HG02763 (cell line): ENCODE measurements around the gene ANKS1B.

Source experiments
- ATAC-seq: cut with Tn5 transposase; IDR thresholded peaks from one replicate; pipeline ENCODE4 v1.9.1; 2021; ENCODE audit warnings: mild to moderate bottlenecking, moderate library complexity; ENCODE audit not compliant: unreplicated experiment

The ANKS1B gene

DNA sequence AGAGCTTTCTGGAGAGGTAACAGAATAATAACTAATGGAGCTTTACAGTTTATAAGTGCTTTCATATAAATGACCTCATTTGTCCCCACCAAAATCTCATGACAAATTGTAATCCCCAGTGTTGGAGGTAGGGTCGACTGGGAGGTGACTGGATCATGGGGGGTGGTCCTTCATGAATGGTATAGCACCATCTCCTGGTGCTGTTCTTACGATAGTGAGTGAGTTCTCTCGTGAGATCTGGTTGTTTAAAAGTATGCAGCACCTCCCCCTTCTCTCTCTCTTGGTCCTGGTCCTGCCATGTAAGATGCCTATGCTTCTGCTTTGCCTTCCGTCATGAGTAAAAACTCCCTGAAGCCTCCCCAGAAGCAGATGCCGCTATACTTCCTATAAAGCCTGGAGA is 760.5 kb downstream of the ANKS1B start:
- no peak for ATAC-seq

DNA sequence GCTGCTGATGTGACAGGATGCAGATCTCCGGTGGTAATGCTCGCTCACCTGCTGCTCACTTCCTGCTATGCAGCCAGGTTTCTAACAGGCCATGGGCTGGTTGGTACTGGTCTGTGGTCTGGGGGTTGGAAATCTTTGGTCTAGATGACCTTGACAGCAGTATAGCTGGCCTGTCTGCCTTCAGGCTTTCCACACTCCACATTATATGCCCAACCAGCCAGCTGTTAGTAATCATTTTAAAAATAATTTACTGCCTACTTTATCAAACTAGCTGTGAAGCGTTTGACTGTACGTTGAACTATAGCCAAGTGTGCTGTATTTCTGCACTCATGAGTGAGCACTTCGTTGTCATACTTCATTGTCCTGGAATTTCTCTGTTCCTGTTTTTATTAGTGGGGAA is 761.2 kb downstream of the ANKS1B start:
- no peak for ATAC-seq

DNA sequence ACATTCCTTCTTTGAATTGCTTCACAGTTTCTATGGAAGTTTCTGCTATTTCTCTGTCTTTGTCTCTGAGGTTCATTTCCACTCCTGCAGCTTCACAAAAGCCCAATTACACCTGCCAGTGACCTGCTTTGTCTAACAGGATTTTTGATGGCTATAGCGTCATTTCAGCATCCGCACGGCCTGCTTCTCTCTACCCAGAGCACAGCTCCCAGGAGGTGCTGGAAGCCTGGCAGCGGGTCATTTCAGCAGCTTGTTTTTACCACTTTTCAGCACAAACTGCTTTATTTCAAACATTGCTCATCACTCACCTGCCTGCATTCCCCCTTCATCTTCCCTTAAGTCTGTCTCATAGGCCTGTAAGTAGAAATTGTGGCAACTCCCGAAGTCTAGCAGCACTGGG is 771.7 kb downstream of the ANKS1B start:
- ATAC-seq, result no peak

DNA sequence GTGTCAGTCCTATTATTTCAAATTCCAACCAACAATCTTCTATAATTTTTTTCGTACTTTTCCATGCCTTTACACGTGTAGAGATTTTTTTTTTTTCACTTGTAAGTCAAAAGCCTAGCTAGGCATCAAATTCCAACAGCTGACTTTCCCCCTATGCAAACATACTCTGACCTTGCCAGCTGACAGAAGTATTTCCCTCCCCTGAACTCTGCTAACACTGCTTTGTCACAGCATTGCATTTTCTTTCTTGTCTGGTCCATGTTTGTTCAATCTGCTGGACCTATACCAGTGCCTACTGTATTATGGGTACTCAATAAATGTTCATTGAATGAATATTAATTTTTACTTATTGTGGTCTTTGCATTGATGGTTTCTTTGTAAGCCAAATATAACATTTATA is 772.5 kb downstream of the ANKS1B start:
- ATAC-seq, result no peak

DNA sequence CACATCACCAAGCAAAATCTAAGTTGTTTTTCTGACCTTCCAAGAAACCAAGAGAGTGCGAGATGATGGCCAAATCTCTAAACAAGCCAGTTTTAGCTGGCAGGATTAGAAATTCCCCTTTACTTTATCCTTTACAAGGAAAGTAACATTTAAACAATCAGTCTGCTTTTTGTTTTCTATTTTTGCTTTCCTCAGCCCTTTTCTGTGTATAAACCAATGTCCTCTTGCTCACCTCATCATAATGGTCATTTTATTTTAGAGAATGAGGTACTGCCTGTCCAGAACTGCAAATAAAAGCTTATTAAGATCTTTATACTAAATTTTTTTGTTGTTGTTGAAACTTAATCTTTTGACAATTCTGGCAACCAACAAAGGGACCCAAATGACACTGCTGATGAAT is 779.6 kb downstream of the ANKS1B start:
- ATAC-seq, result no peak

DNA sequence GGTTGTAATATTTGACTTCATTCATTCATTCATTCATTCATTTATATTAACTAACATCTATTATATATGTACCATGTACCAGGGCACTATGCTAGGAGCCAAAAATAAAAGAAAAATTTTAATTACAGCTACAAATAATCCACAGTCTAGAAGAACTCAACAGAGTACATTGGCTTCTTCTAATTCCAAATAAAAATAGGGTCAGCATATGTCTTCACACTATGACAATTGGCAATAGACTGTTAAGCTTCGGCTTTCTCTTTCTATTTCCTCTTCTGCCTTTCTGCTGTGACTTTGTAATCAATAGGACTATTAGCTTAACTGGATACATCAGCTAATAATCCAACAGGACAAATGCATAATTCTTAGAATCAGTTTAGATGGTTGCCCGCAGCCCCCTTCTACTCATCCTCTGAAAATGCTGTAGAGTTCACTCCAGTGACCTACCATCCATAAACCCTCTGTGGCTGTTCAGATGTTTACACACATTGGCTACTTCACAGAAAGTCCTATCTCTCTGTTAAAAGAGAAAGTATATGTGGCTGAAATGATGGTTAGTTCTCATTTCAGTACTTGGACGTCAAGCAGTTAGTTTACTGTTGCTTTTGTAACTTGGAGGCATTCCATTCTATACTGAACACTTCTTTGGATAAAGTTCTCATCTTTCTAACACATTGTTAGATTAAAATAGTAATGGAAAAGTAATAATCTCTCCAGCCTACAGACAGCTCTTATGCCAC is 782.7 kb downstream of the ANKS1B start:
- no peak for ATAC-seq

DNA sequence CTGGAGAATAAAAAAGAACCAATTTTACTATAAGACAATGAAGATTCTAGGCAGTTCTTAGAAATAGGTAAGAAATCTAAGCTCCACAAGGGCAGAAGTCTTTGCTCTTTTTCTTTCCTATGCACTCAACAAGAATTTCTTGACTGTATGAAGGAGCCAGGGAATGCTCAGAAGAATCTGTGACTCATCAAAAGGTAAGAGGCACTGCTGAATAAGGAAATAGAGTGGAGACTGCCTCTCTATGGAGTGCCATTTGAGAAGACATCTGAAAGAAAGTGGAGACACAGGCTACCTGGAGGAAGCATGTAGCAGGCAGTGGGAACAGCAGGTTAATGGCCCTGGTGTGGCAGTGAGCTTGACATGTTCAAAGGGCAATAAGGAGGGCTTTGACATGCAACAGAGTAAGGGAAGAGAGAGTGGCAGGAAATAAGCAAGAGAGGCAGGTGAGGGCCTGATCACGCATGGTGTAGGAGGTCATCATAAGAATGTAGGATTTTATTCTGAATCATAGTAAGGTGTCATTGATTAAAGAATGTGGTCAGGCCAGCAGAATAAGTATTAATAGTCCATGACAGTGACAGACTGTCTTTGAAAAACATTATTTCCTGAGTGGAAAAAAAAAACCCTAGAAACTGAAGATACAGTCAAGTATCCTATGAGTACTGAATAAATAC is 783.9 kb downstream of the ANKS1B start:
- ATAC-seq, result no peak

DNA sequence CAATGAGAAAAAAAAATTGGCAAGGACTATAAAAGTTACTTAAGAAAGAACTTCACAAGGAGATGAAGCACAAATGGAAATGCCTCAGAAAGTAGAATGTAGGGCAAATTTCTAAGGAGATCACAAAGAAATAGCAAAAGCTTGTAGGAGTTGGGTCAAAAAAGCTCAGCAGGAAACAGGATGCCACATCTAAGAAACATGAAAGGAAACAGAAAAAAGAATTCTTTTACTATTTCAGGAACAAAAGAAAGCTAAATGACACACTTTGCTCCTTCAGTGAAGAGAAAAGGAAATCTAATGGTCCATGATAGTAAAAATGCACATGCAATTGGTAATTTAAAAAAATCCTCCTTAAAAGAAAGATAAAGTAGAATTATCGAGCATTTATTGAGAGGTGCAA is 789.3 kb downstream of the ANKS1B start:
- no peak for ATAC-seq

DNA sequence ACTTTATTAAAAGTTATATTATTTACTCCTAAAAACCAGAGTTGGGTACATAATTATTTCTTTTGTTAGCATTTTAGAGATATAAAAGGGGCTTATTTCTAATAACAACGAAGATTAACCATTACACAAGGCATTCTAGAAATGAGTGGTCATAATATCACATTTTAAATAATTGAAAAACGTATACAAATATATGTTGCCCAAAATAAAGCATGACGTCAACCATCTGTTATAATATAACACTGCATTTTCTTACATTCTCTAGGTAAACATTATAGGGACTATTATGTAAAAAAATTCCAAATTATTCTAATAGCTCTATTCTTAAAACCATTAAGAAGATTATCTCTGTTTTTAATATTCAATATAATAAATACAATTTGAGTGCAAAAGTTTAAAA is 792.2 kb downstream of the ANKS1B start:
- ATAC-seq, result no peak

DNA sequence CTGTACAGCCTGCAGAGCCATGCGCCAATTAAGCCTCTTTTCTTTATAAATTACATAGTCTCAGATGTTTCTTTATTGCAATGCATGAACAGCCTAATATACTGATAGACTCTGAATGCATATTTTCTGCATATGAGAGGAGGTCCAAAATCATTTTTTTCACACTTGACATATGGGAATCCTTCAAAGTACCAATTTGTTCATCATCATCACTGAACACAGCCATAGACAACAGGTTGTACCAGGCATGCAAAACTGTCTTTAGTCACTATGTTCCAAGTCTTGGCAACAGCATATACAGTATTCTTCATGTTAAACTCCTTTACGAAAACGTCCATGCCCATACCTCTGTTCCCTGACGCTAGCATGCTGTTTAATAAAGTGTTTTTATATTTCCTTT is 807.9 kb downstream of the ANKS1B start:
- ATAC-seq, result no peak

DNA sequence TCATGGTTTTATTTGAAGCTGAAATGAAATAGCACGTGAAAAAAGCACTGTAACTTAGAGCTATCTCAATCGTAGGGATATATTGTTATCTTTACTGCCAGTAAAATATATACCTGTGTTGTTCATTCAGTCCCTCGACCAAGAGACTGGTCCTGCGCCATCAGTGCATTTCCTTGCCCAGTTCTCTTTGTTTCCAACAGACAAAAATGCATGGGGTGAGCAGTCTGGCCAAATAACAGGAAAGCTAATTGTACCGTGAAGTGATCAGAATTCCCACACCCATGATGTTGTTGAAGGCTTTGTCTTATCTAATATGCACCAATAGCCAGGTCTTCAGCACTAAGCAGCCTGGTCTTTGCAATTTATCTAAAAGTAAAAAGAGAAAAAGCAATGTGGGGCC is 814.3 kb downstream of the ANKS1B start:
- no peak for ATAC-seq

DNA sequence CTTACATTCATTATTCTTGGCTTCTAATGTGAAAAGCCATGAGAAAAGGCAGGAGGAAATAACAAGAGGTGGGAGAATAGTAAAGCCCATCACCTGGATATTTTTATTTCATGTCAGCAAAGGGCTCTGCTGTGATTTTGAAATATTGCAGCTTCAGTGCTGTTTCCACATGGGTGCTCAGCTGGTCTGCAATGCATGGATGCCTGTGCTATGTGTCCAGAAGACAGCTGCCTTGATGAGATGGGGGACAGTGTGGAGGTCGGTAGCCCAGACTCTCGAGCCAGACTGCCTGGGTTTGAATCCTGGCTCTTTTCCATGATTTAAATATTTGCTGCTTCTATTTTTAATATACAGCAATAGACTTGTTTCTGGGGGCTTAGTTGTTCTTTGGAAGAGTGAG is 814.7 kb downstream of the ANKS1B start:
- no peak for ATAC-seq

DNA sequence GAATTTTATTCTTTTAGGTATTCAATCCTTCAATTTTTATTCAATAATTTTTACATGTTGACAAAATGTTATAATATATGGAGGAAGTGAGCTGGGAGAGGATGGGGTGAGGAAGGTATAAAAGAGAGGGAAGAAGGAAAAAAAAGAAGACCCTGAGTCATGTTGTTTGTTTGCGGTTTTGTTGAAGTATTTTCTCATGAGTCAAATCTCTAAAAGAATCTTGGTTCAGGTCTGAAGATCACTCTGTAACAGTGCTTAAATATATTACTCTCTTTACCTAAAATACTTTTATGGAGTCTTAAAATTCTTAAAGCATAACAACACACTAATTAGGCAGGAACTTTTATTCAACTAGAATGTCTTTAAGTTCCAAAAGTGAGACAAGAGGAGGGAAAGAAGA is 826.8 kb downstream of the ANKS1B start:
- no peak for ATAC-seq

DNA sequence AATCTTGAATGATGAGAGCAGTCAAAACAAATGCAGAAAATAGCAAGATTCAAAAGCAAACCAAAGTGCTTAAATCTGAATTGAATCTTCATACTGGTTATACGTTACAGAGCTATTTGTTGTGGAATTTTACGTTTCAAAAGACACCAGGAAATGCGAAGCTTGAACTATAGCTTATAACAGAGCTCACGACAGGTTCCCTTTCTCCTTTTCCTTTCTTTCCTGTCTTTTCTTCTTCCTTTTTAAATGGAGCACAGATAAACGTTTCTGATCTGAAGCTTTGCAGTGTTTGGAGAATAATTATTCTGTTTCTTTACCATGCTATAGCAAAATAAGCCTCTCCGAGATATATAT is 829.8 kb downstream of the ANKS1B start:
- ATAC-seq, result no peak

DNA sequence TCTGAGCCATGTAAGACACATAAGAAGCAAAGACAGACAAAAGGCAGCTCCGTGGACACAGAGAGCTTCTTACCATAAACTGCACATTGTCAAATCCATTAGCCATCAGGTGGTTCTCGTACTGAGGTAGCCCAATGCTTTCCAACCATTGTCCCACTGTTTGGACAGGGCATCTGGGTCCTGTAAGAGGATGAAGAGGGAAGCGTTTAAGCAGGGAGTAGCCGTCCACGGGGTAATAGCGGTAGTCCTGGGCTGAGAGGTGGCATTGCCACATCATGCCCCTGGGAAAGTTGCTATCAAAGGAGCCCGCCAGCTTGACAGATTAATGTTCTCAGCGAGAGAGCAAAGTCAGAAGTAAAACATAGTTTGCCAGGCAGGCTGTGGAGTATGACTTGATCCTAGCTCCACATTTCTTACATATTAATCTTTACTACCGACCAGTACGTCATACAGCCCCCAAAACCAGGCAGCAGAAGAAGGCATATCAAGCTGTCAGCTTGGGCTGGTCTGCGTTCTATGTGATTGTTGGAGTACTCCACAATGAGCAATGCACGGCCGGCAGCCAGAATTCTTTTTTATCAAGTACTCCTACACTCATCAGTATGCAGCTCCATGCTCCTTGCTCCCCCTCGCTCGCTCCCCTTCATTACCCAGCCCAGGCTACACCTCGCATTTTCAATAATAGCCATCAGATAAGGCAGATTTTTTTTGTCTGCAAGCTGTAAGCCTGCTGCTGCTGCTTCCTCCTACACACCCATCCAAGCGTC is 830.3 kb downstream of the ANKS1B start:
- ATAC-seq, result no peak

DNA sequence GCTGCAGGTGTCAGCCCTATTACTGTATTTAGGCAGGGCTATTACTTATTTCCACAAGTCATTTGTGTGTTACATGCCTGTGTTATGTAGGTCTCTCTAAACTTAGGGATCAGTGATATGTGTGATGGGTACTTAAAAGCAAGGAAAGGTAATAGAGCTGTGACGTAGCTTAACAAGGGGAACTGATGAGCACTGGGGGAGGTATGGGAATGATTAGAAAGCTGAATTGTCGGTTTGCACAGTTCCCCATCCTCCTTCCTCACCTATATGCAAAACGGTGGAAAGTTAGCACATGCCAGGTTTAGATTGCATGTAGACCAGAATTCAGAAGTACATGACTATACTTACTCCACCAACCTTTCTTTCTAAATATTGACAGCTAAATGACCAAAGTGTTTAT is 831.4 kb downstream of the ANKS1B start:
- ATAC-seq, result no peak

DNA sequence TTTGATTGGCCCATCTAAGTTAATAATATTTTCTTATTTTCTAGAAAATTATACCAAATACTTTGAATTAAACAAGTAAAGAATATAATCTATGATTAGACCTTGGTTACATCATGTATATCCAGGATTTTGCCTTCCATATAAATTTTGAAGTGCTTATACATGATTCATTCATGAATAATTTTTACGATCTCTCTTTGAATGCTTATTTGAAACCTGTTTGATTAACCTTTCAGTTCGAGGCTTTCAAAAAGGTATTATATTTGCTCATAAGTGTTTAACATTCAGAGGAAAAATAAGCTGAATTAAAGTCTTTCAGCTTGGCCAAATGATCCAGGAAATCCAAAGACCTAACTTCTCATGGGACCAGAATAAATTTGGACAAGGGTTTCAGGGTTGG is 832.4 kb downstream of the ANKS1B start:
- no peak for ATAC-seq

DNA sequence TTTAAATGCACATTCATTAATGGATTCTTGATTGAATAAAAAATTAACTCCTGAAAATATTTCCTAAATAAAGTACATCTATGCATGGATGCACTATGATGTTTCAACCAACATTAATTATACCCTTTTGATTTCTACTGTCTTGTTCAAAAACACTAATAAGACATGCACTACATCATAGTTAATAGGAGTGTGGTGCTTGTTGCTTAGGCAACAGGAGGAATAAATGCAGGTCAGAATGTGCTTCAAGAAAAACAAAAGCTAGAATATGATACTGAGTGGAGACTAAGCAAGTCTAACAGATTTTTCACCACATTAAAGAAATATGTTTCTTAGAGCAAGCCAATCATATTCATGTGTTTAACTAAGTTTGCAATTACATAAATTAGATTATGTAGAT is 833.0 kb downstream of the ANKS1B start:
- no peak for ATAC-seq

DNA sequence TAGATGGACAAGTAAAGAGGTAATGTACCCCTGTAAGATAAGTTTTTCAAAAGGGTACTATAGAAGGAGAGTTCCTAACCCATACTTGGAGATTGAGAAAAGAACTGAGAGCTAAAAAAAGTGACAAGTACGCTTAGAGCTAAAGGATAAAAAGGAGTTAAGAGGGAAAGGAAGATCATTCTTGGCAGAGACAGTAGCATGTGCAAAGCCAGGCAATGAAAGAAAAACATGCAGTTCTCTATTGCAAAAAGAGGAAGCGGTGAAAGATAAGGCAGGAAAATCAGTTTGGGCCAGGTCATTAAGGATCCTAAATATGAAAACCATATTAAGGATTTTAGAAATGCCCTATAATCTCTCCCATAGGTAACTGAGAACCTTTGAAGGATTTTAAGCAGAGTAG is 837.6 kb downstream of the ANKS1B start:
- ATAC-seq, result no peak

DNA sequence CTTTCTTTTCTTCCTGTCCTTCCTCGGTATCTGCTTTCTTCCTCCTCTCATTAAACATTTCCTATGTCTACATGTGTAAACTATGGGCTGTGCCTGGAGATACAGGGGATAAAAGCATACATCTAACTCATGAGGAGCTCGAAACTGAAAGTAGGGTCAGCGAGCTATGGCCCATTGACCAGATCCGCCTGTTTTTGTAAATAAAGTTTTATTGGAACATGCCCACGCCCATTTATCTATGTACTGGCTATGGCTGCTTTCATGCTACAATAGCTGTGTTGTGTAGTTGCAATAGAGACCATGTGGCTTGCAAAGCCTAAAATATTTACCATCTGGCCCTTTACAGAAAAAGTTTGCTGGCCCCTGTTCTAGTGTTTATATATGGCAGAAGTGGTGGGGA is 838.0 kb downstream of the ANKS1B start:
- no peak for ATAC-seq

DNA sequence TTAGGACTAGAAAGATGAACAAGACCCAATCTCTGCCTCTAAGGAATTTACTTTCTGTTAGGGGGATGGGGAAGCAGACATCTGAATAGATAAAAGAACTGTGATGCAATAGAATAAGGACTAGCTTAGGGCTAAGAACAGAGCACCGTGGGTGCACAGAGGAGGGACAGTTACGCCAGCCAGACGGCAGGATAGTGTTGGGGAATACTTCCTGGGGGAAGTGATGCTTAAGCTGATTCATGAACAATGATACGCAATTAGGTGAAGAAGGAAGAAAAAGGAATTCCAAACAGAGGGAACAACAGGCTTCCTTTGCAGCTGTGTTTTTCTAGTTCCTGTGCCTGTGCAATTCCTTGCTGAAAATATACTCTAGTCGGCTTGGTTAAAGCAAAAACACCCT is 838.6 kb downstream of the ANKS1B start:
- ATAC-seq, result no peak

DNA sequence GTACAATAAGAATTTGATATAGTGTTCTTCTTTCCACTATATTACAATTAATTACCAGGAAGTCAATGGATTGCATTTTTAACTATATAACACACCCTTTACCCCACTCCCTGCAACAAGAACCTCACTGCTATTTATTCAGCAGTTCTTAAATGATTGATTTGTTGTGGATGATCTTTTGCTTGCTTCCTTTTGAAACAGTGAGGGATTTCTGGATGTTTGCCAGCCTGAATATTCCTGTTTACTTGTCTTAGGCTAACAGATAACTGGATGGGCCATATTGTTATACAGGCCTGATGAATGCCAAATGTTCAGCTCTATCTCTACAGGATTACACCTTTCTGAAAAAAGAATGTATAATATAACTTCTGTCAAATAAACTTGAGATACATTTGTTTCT is 842.1 kb downstream of the ANKS1B start:
- ATAC-seq, result no peak
